HG02943 (cell line): ENCODE data around the gene EXD3.

Experiments used
- ATAC-seq: cut with Tn5 transposase; IDR thresholded peaks from one replicate; pipeline ENCODE4 v1.9.1; 2021; ENCODE audit warnings: mild to moderate bottlenecking, low read depth, moderate library complexity; ENCODE audit not compliant: unreplicated experiment

EXD3 gene

GRCh38 chr9:137299203-137299565 is 123.8 kb downstream of the EXD3 start:
- ATAC-seq, result no peak

- no peak for ATAC-seq
Observed at GRCh38 chr9:137298401-137299202, 124.4 kb downstream of the EXD3 start.

- no peak for ATAC-seq
Observed at GRCh38 chr9:137297966-137298365, 125.0 kb downstream of the EXD3 start.

GRCh38 chr9:137296670-137297664 is 126.0 kb downstream of the EXD3 start:
- no peak for ATAC-seq

DNA sequence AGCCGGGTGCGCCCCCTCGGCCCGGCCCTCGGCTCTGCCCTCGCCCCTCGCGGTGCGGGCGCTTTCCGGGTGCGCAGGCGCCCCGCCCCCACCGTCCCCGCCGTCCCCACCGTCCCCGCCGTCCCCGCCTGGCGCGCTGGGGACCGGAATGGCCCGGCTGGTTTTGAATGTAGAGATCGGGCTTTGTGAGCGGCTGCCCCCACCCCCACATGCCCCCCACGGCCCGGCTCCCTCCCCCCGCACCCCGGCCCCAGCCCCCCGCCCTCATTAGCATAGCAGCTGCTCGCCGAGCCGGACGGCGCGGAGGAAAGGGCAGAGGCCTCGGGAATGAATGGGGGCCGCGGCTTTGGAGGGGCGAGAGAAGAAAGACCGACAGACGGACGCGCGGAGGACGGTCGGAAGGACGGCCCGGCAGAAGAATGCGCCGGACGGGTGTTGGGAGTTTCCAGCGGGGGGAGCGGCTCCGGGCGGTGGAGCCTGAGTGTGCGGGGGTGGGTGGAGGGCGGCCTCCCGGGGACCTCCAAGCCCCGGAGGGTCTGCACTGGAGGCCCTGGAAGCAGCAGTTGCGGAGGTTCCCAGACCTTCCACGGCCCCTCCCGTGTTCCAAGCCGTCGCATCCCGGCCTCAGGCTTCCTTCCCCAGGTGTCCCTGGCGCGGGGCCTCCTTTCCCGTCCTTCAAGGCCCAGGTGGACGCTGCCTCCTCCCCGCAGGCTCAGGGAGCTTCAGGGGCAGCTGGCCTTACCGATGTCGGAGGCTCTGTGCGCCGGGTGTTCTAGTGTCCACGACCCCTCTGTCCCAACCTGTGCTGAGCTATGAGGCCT is 126.9 kb downstream of the EXD3 start:
- no peak for ATAC-seq

DNA sequence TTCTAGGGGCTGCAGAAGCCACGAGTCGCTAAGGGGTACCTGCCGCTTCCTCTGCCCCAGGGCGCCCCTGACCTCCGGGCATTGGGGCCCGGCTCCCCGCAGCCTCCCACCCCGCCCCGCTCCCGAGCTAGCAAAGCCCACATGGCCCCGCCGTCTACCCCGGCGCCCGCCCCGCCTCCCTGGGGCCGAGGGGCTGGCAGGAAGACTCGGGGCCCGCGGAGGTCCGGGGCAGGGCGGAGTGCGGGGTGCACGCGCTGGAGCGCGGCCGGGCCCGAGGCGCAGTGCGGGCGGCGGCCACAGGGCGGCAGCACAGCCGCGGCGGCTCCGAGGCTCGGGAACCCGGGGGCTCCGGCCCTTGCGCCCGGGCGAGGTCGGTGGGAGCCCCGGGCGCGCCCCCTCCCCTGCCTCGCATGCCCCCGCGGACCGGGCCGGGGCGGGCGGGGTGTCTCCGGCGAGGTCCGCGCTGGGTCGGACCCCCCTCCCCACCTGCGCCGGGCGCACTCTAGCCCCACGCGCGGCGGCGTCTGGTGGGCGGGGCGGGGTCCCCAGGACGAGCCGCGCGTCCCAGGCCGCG is 127.6 kb downstream of the EXD3 start:
- no peak for ATAC-seq

DNA sequence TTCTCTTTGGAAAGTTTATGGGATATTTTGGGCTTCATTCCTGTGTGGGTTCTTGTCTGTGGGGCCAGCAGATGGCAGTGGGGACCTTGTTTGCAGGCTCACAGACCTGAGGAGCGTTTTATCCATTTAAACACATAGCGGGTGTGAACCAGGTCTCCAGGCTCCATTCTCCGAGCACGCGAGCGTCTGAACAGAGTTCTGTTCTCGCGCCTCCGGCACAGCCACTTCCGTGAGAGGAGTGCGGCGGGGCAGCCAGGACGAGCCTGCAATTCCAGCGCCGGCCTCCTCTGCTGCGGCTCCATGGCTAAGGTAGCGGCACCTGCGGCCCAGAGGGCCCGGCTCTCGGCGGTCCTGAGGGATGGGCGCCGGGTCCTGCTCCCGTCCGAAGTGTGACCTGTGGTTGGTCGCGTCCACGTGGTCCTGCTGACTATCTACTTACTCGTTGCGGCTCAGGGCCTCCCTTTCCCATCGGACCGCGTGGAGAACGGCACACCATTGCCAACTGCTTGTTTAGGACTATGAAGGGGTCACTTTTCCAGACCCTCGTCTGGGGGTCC is 128.2 kb downstream of the EXD3 start:
- no peak for ATAC-seq

DNA sequence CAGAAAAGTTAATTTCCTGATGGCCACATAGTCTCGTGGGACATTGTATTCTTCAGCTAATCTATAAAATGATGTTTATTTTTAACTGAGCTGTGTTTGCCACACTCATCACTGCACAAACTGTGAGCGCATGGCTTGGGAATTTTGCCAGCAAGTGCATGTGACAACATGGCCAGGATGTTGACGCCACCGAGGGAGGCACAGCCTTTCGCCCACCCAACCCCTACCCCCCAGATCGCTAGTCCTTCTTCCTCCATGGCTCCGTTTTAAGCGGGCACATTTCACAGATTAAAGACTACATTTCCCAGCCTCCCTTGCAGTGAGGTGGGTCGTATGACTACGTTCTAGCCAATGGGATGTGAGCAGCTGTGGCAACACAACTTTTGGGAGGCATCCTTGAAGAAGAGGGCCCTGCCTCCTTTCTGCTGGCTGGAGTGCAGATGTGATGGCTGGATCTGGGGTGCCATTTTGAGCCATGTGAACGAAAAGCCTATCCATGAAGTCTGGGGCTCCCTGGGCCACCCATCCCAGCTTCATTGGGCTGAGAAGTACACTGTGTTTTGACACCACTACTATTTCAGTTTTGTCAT is 128.8 kb downstream of the EXD3 start:
- no peak for ATAC-seq

DNA sequence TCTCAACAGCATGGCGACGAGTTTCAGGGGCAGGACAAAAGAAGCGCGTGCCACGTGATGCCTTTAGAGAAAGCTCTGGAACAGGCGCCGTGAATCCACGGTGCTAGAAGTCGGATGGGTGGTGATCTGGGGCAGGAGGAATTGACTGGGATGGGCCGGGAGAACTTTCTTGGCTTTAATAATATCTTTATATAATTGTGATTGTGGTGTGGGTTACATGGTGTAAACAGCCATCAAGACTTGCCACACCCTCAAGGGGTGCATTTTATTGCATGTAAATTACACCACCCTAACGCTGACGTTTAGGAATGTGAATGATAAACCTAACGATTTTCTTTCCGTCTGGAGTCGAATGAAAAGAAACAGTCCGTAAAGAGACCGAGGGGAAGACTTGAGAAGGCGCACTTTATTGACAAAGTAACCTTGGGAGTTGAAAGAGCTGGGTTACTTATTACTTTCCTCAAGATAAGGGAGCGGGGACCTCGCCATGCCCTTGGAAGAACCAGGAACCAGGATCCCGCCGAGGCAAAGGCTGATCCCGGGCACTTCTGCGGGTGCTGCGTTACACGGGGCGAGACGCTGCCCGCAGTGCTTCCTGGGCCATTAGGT is 129.4 kb downstream of the EXD3 start:
- ATAC-seq, result no peak

GRCh38 chr9:137293094-137293481 is 129.9 kb downstream of the EXD3 start:
- ATAC-seq, result no peak

GRCh38 chr9:137286975-137287383 is 136.0 kb downstream of the EXD3 start:
- ATAC-seq, result no peak

GRCh38 chr9:137281345-137282116 is 141.4 kb downstream of the EXD3 start:
- ATAC-seq, result no peak

DNA sequence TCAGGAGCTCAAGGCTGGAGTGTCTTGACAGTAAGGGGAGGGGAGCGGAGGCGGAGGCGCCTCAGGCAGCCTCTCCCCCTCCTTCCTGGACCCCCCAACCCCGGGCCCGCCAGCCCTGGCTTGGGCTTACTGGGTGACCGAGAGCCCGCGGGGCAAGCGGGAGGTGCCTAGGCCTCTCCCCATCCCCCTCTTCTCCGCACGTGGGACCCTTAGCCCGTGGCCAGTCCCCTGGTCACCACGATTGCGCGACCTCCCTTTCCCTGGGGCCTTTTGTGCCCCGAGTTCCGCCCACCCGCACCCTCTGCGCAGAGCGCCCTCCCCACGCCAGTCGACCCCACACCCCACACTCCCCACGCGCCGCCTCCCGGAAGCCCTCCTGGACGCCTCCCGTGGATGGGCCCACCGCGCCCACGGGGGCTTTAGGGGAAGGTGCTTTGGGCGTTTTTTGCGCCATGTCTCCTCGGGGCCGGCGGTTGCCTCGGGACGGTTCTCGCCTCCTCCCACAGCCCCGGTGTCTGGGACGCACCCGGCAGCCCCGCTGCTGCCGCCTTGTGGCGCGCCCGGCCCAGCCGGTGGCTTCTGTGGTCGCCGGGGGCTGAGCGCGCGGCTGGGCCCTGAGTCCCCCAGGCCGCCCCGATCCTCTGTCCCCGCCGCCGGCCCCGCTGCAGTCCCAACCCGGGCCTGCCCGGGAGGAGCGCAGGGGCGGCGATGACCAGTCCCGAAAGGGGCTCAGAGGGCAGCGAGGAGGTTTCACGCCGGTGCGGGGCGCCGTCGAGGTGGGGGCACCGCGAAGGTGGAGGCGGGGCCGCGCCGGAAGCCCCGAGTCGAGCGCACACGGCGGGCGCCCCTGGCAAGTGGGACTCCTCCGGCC is 142.3 kb downstream of the EXD3 start:
- ATAC-seq, result no peak

GRCh38 chr9:137279741-137280473 is 143.1 kb downstream of the EXD3 start:
- no peak for ATAC-seq

DNA sequence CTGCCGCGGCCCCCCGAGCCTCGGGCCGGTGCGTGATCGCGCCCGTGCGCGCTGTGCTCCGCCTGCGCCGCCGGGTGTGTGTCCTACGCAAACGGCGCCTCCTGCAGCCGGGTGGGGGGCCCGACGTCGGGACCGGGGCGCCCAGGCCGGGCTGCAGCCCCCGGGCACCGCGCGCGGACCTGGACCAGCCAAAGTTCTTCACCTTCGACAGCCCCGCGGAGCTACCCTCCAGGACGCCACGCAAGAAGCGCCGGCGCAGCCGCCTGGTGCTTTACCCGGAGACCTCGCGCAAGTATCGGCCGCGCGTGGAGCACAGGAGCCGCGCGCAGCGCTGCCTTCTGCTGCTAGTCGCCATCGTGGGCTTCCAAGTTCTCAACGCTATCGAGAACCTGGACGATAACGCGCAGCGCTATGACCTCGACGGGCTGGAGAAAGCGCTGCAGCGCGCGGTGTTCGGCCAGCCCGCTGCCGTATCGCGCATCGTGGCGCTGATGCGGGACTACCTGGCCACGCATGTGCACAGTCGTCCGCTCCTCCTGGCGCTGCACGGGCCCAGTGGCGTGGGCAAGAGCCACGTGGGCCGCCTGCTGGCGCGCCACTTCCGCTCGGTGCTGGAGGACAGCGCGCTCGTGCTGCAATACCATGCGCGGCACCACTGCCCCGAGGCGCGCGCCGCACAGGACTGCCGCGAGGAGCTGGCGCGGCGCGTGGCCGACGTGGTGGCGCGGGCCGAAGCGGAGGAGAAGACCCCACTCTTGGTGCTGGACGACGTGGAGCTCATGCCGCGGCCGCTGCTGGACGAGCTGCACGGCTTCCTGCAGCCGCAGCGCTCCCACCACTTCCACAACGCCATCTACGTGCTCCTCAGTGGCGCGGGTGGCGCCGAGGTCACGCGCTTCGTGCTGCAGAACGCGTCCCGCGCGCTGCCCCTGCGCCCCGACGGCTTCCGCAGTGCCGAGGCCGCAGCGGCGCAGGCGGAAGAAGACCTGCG is 143.9 kb downstream of the EXD3 start:
- ATAC-seq, result no peak
